ENCODE results near the gene CD2BP2. TPM values are rescaled to one million over a fixed set of nuclear protein-coding genes. Genes with fewer than 3 reads are reported as not detected.

Gene CD2BP2
- total RNA-seq, 1 donor from 2014 or later = 85.2 TPM

- Mint-ChIP-seq H3K36me3 (ENCODE audit: low read depth) (peaks cover 10% of the 10 kb centered on the region), H3K4me1 (peaks cover 13% of the 10 kb centered on the region), H3K27me3 (ENCODE audit: low read depth) (no peaks in the 10 kb centered on the region), H3K27ac (ENCODE audit: unreplicated experiment) (no peak overlapping the region), H3K4me3 (peak overlapping the region; percentile 38), H3K9me3 (no peaks in the 10 kb centered on the region)
- no peak for DNase-seq (ENCODE audit: low read depth, low spot score)
- TF ChIP-seq CTCF (conservative IDR thresholded peaks at IDR 0.05) = no peak
Measured at GRCh38 chr16:30359871-30360170, 4.7 kb upstream of the CD2BP2 start.

GRCh38 chr16:30358990-30359870 is 4.1 kb upstream of the CD2BP2 start:
- TF ChIP-seq CTCF (conservative IDR thresholded peaks at IDR 0.05) = no peak
- H3K27ac Mint-ChIP-seq (ENCODE audit: unreplicated experiment) = peak overlapping the region; percentile 12
- H3K4me3 Mint-ChIP-seq = no peak overlapping the region
- no peaks in the 10 kb centered on the region for H3K27me3 Mint-ChIP-seq (ENCODE audit: low read depth)
- H3K9me3 Mint-ChIP-seq = no peaks in the 10 kb centered on the region
- DNase-seq (ENCODE audit: low read depth, low spot score) = no peak
- peaks cover 10% of the 10 kb centered on the region for H3K36me3 Mint-ChIP-seq (ENCODE audit: low read depth)
- H3K4me1 Mint-ChIP-seq = peaks cover 18% of the 10 kb centered on the region

DNA sequence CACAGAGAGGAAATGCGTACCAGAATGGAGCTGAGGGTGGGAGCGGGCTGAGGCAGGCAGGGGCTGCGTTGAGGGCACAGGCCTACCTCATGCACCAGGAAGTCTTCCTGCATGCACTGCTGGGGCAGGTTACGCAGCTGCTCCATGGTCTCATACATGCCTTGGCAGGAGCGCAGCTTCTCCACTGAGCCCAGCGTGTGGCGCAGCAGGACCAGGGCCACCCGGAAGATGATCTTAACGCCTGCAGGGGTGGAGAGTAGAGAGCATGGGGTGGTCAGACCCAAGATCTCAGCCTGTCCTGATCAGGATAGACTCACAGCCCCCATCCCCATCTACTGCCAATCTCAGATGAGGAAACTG is 3.4 kb upstream of the CD2BP2 start:
- no peaks in the 10 kb centered on the region for H3K9me3 Mint-ChIP-seq
- H3K36me3 Mint-ChIP-seq (ENCODE audit: low read depth) = peaks cover 10% of the 10 kb centered on the region

DNA sequence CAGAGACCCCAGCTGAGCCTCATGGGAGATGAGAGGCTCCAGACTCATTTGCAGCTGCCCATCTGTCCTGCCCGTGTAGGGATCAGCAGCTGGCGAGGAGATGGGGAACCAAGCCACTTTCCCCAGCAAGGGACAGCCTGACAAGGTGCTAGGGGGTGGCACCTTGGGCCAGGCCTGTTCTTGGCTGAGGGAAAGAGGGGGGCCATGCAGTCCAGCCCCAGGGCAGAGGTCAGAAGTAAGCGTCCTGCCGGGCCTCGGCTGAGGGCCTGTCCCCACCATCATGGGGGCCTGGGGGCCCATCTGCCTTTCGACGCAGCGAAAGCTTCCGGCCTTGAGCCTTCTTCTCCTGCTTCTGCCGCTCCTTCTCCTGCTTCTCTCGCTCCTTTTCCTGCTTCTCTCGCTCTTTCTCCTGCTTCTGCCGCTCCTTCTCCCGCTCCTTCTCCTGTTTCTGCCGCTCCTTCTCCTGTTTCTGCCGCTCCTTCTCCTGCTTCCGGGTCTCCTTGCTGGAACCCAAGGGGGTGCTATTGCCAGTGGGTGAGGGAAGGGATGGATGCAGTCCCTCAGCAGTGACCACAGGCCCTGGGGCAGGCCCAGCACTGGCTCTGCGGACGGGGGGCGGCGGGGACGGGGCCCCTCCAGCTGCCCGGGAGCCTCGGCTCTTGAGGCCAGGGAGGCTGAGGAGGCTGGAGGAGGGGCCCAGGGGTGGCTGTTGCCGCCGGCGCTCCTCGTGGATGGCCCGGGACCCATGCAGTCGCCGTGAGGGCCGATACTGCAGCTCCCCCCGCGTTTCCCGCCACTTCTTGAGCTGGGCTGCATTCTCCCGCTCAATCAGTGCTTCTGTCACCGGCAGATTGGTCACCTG is 2.8 kb upstream of the CD2BP2 start:
- Mint-ChIP-seq H3K4me3 (no peak overlapping the region), H3K27me3 (ENCODE audit: low read depth) (no peaks in the 10 kb centered on the region), H3K36me3 (ENCODE audit: low read depth) (peaks cover 8% of the 10 kb centered on the region), H3K27ac (ENCODE audit: unreplicated experiment) (no peak overlapping the region), H3K4me1 (peaks cover 22% of the 10 kb centered on the region), H3K9me3 (no peaks in the 10 kb centered on the region)
- no peak for TF ChIP-seq CTCF (conservative IDR thresholded peaks at IDR 0.05)
- DNase-seq (ENCODE audit: low read depth, low spot score) = no peak

More for the DNA sequence above, 3.4 kb upstream of the CD2BP2 start:
- Mint-ChIP-seq H3K27ac (ENCODE audit: unreplicated experiment) (no peak overlapping the region), H3K4me1 (peaks cover 22% of the 10 kb centered on the region), H3K4me3 (no peak overlapping the region), H3K27me3 (ENCODE audit: low read depth) (no peaks in the 10 kb centered on the region)
- DNase-seq (ENCODE audit: low read depth, low spot score) = no peak
- no peak for TF ChIP-seq CTCF (conservative IDR thresholded peaks at IDR 0.05)

- no peaks in the 10 kb centered on the region for H3K9me3 Mint-ChIP-seq
- H3K4me1 Mint-ChIP-seq = peaks cover 22% of the 10 kb centered on the region
- H3K4me3 Mint-ChIP-seq = no peak overlapping the region
- H3K27me3 Mint-ChIP-seq (ENCODE audit: low read depth) = no peaks in the 10 kb centered on the region
- no peak for DNase-seq (ENCODE audit: low read depth, low spot score)
- no peak overlapping the region for H3K27ac Mint-ChIP-seq (ENCODE audit: unreplicated experiment)
- peaks cover 4% of the 10 kb centered on the region for H3K36me3 Mint-ChIP-seq (ENCODE audit: low read depth)
- no peak for TF ChIP-seq CTCF (conservative IDR thresholded peaks at IDR 0.05)
Measured at GRCh38 chr16:30357085-30357714, 2.1 kb upstream of the CD2BP2 start.
